ENCODE results near the gene OLFML2B.
"Not testable (repeated sequence)": the region's sequence is repeated elsewhere in the genome, so short reads cannot be mapped to it uniquely, and the experiment has no call there.

Gene OLFML2B

GRCh38 chr1:162026881-162027280 lies 3.2 kb upstream of the OLFML2B start:
- peaks cover 8 to 11% of the 10 kb centered on the region in 2 donors for H3K4me1 Mint-ChIP-seq (ENCODE audit: low read depth in 2 of 2)
- H3K9me3 Mint-ChIP-seq = no peaks in the 10 kb centered on the region
- no peaks in the 10 kb centered on the region for H3K36me3 Mint-ChIP-seq (ENCODE audit: insufficient read depth)
- no peak overlapping the region for H3K4me3 Mint-ChIP-seq
- H3K27ac Mint-ChIP-seq = no peak overlapping the region
- ATAC-seq (replicated peaks) (no peak), DNase-seq (no peak)
- peaks cover 70 to 87% of the 10 kb centered on the region in 2 donors for H3K27me3 Mint-ChIP-seq

- DNase-seq (no peak), ATAC-seq (replicated peaks) (no peak)
- Mint-ChIP-seq H3K9me3 (no peaks in the 10 kb centered on the region), H3K4me1 (ENCODE audit: low read depth in 2 of 2) (peaks cover 8 to 11% of the 10 kb centered on the region in 2 donors), H3K4me3 (no peak overlapping the region), H3K27ac (no peak overlapping the region), H3K36me3 (ENCODE audit: insufficient read depth) (no peaks in the 10 kb centered on the region), H3K27me3 (peaks cover 65 to 87% of the 10 kb centered on the region in 2 donors)
Measured at GRCh38 chr1:162025541-162025940, 1.9 kb upstream of the OLFML2B start.

DNA sequence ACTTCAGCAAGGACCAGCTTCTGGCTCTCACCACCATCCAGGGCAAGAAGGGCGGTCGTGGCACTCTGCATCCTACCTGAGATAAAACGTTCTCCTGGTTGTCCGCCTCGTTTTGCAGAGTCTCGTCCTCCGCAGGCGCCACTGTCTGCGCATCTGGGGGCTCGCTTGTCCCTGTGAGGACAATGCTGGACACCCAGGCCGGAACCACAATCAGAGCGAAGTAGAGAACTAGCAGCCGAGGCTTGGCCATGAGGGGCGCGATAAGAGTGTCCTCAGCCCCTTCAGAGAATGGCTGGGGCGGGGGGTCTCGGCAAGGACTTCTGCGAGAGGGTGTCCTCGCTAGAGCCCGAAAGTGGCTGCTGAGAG lies 505 bp downstream of the OLFML2B start:
- DNase-seq = no peak
- Mint-ChIP-seq H3K27me3 (peaks cover 54 to 90% of the 10 kb centered on the region in 2 donors), H3K4me1 (ENCODE audit: low read depth in 2 of 2) (peaks cover 8 to 11% of the 10 kb centered on the region in 2 donors), H3K36me3 (ENCODE audit: insufficient read depth) (no peaks in the 10 kb centered on the region), H3K9me3 (no peaks in the 10 kb centered on the region), H3K27ac (peak overlapping the region in 1 of 2 donors; percentile 57), H3K4me3 (peak overlapping the region; percentile 89 to 91)
- ATAC-seq (replicated peaks) = no peak

DNA sequence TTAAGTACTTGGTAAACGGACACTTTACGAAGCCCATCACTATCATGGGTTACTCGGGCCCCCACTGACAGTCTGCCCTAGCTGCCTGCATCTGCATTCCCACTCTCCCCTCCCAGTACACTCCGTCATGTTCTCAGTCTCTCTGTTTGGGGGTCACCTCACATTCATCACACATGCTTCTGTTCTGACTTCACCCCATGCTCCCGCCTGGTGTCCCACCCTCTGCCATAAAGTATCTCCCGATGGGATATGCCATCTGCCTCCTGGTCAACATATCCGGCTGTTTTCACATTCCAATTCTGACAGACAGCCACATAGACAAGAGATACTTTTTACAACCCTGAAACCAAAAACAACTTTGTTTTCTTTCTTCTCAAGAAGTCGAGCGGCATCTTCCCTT lies 1.0 kb downstream of the OLFML2B start:
- DNase-seq = no peak
- no peaks in the 10 kb centered on the region for H3K9me3 Mint-ChIP-seq
- H3K27ac Mint-ChIP-seq = no peak overlapping the region
- H3K4me1 Mint-ChIP-seq (ENCODE audit: low read depth in 2 of 2) = peaks cover 8 to 11% of the 10 kb centered on the region in 2 donors
- H3K27me3 Mint-ChIP-seq = peaks cover 51 to 90% of the 10 kb centered on the region in 2 donors
- no peak for ATAC-seq (replicated peaks)
- no peaks in the 10 kb centered on the region for H3K36me3 Mint-ChIP-seq (ENCODE audit: insufficient read depth)
- peak overlapping the region; percentile 89 to 91 for H3K4me3 Mint-ChIP-seq

DNA sequence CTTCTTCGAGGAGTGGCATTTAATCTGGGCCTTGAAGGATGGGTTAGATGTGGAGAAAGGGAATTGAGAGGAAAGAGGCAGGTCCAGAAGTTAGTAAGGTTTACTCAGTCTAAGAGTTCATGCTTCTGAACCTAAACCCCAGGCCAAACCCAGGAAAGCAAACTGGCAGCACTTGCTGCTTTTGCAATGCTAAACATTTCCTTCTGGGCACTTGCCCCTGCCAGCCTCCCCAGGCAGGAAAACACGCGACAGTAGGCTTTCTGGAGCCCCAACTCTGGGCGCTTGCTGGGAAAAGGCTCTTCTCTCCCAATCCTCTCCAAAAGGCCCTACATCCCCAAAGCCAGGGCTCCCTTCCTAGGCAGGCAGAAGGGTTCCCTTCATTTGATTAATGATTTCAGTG lies 2.5 kb downstream of the OLFML2B start:
- Mint-ChIP-seq H3K27ac (no peak overlapping the region), H3K9me3 (no peaks in the 10 kb centered on the region), H3K4me1 (ENCODE audit: low read depth in 2 of 2) (peaks cover 8 to 11% of the 10 kb centered on the region in 2 donors), H3K27me3 (peaks cover 49 to 91% of the 10 kb centered on the region in 2 donors), H3K36me3 (ENCODE audit: insufficient read depth) (no peaks in the 10 kb centered on the region), H3K4me3 (no peak overlapping the region)
- ATAC-seq (replicated peaks) (no peak), DNase-seq (no peak)

- Mint-ChIP-seq H3K9me3 (no peaks in the 10 kb centered on the region), H3K36me3 (ENCODE audit: insufficient read depth) (no peaks in the 10 kb centered on the region), H3K4me1 (ENCODE audit: low read depth in 2 of 2) (peaks cover 8 to 11% of the 10 kb centered on the region in 2 donors), H3K27me3 (peaks cover 50 to 91% of the 10 kb centered on the region in 2 donors), H3K27ac (no peak overlapping the region), H3K4me3 (no peak overlapping the region)
- DNase-seq = no peak
- no peak for ATAC-seq (replicated peaks)
Measured at GRCh38 chr1:162020150-162020549, 3.5 kb downstream of the OLFML2B start.

DNA sequence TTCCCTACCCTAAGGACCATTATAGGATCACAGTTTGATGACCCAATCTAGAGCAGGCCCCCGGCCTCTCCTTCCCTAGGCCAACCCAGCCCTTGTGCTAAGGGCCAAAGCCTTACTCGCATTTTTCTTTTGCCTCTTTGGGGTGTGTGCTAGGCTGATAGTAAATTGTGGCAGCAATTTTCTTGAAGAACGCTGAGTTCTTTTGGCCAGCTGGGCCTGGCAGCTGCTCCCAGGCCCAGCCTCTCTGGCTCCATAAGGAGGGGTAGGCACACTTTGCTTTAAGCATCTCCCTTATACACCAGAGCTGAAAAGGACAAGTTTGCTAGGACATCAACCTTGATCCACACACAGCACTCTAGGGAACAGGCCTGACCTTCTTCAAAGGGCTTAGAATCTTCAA lies 4.2 kb downstream of the OLFML2B start:
- Mint-ChIP-seq H3K4me1 (ENCODE audit: low read depth in 2 of 2) (peaks cover 6 to 9% of the 10 kb centered on the region in 2 donors), H3K4me3 (no peak overlapping the region), H3K36me3 (ENCODE audit: insufficient read depth) (no peaks in the 10 kb centered on the region), H3K27ac (no peak overlapping the region), H3K27me3 (peaks cover 47 to 88% of the 10 kb centered on the region in 2 donors), H3K9me3 (no peaks in the 10 kb centered on the region)
- ATAC-seq (replicated peaks) (no peak), DNase-seq (no peak)

DNA sequence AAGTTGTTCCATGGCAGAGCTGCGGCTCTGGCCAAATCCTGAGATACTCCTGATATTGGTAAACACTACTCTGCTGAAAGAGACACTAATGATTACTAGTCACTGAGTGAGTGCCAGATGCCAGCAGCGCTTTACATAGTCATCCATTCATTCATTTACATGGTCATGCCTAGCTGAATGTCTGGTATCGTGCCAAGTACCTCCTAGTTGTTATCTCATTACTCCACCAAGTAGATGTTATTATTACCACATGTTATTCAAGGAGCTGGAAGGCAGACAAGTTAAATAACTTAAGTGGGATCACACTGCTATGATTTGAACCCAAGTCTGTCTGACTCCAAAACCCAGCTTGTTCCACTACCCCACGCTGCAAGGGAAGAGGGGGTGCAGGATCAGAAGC lies 4.7 kb downstream of the OLFML2B start:
- Mint-ChIP-seq H3K27ac (no peak overlapping the region), H3K4me1 (ENCODE audit: low read depth in 2 of 2) (peaks cover 3 to 5% of the 10 kb centered on the region in 2 donors), H3K36me3 (ENCODE audit: insufficient read depth) (no peaks in the 10 kb centered on the region), H3K4me3 (no peak overlapping the region), H3K9me3 (peaks cover 0 to 2% of the 10 kb centered on the region in 2 donors), H3K27me3 (peaks cover 43 to 88% of the 10 kb centered on the region in 2 donors)
- ATAC-seq (replicated peaks) (no peak), DNase-seq (no peak)

DNA sequence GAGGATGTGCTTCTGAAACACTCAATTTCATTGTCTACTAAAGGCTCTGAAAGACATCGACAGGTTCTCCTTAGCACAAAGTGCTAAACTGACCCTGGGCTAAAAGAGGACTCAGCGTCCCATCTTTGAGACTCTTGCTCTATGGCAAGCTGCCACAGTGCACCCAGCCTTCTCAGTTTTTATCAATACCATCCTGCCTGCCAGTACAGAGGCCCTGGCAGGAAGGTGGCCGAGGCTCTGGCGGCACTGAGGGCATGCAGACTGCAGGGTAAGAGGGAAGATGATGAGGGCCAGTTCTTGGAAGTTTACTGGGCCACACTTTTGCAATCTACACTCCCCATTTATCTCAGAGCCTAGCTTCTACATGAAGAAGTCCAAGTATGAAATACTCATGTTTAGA lies 5.3 kb downstream of the OLFML2B start:
- no peak for ATAC-seq (replicated peaks)
- no peaks in the 10 kb centered on the region for H3K36me3 Mint-ChIP-seq (ENCODE audit: insufficient read depth)
- no peak overlapping the region for H3K27ac Mint-ChIP-seq

GRCh38 chr1:162017791-162018190 lies 5.9 kb downstream of the OLFML2B start:
- not testable (repeated sequence) for H3K36me3 Mint-ChIP-seq (ENCODE audit: insufficient read depth); ATAC-seq (replicated peaks); DNase-seq; H3K4me1 Mint-ChIP-seq (ENCODE audit: low read depth in 2 of 2); H3K27ac Mint-ChIP-seq; H3K9me3 Mint-ChIP-seq; H3K4me3 Mint-ChIP-seq
- H3K27me3 Mint-ChIP-seq = peaks cover 35 to 75% of the 10 kb centered on the region in 2 donors

More for the DNA sequence above, 5.3 kb downstream of the OLFML2B start:
- peaks cover 0 to 2% of the 10 kb centered on the region in 2 donors for H3K9me3 Mint-ChIP-seq
- no peak for DNase-seq
- H3K4me1 Mint-ChIP-seq (ENCODE audit: low read depth in 2 of 2) = peaks cover 2% of the 10 kb centered on the region in 2 donors
- H3K27me3 Mint-ChIP-seq = peaks cover 41 to 82% of the 10 kb centered on the region in 2 donors
- H3K4me3 Mint-ChIP-seq = no peak overlapping the region

DNA sequence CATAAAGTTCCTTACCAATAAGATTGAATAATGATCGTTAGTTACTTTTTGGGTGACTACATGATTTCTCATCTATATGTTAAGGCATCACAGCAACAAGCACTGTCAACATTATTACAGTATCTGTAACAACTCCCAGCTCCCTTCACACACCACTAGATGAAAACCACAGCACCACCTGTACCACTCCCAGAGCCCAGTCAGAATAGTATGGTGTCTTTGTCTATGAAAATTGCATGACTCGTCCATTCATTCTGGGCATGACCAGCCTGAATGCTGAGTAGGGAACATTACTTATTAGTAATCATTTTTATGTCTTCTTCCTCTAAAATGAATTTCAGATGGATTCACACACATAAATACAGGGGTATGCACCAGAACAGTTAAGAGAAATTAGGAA lies 7.0 kb downstream of the OLFML2B start:
- DNase-seq (no peak), ATAC-seq (replicated peaks) (no peak)
- H3K27ac Mint-ChIP-seq = no peak overlapping the region
- no peaks in the 10 kb centered on the region for H3K36me3 Mint-ChIP-seq (ENCODE audit: insufficient read depth)
- H3K27me3 Mint-ChIP-seq = peaks cover 34 to 70% of the 10 kb centered on the region in 2 donors
- H3K4me3 Mint-ChIP-seq = no peak overlapping the region
- peaks cover 0 to 2% of the 10 kb centered on the region in 2 donors for H3K9me3 Mint-ChIP-seq
- H3K4me1 Mint-ChIP-seq (ENCODE audit: low read depth in 2 of 2) = no peaks in the 10 kb centered on the region

- no peaks in the 10 kb centered on the region for H3K36me3 Mint-ChIP-seq (ENCODE audit: insufficient read depth)
- ATAC-seq (replicated peaks) (no peak), DNase-seq (no peak)
- H3K4me1 Mint-ChIP-seq (ENCODE audit: low read depth in 2 of 2) = no peaks in the 10 kb centered on the region
- no peak overlapping the region for H3K4me3 Mint-ChIP-seq
- H3K9me3 Mint-ChIP-seq = peaks cover 0 to 2% of the 10 kb centered on the region in 2 donors
- no peak overlapping the region for H3K27ac Mint-ChIP-seq
- peaks cover 37 to 69% of the 10 kb centered on the region in 2 donors for H3K27me3 Mint-ChIP-seq
Measured at GRCh38 chr1:162015196-162015595, 8.5 kb downstream of the OLFML2B start.

DNA sequence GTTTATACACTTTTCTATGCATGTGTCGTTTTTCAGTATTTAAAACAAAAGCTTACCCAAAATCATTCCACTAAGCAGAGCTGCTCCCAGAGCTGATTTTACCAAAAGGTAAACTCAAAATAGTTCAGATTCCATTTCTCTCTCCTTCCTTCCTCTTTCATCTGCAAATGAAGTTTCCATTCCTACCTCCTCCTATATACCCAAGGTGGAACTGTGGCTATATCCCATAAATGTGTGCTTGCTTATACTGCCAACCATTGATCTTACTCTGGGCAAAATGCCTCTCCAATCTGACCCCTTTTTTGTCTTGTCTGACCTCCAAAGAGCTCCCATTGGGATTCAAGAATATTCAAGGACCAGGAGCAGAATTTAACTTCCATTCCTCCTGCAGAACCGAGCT lies 9.5 kb downstream of the OLFML2B start:
- DNase-seq (no peak), ATAC-seq (replicated peaks) (no peak)
- Mint-ChIP-seq H3K27ac (no peak overlapping the region), H3K9me3 (peaks cover 0 to 2% of the 10 kb centered on the region in 2 donors), H3K27me3 (peaks cover 41 to 69% of the 10 kb centered on the region in 2 donors), H3K4me1 (ENCODE audit: low read depth in 2 of 2) (no peaks in the 10 kb centered on the region), H3K4me3 (no peak overlapping the region), H3K36me3 (ENCODE audit: insufficient read depth) (no peaks in the 10 kb centered on the region)

DNA sequence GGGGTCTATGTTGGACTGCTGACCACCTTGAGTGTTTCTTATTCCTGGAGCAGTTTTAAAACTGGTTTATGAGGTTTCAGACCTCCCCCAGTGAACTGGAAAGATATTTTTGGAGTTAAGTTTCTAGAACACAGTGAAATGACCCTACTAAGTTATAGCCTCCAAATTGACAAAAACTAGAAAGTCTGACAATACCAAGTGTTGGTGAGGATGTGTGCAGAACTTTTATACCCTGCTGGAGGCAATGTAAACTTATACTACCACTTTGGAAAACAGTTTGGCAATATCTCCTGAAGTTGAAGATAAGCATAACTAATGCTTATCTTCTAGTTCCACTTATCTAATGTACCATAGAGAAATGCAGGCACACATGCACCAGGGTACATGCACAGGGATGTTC lies 10.4 kb downstream of the OLFML2B start:
- peaks cover 47 to 75% of the 10 kb centered on the region in 2 donors for H3K27me3 Mint-ChIP-seq
- H3K36me3 Mint-ChIP-seq (ENCODE audit: insufficient read depth) = no peaks in the 10 kb centered on the region

More for the DNA sequence above, 10.4 kb downstream of the OLFML2B start:
- ATAC-seq (replicated peaks) = no peak
- Mint-ChIP-seq H3K4me3 (no peak overlapping the region), H3K27ac (no peak overlapping the region), H3K4me1 (ENCODE audit: low read depth in 2 of 2) (no peaks in the 10 kb centered on the region), H3K9me3 (peaks cover 0 to 2% of the 10 kb centered on the region in 2 donors)
- DNase-seq = no peak

Measured in effector memory CD8-positive, alpha-beta T cell (primary cell).